GM23338 (cell line): ENCODE data around the gene DST.

Experiments
- CREB1 ChIP-seq: fragments of 250-450 bp; sonication (Bioruptor Pico); IDR thresholded peaks from 2 replicates; pipeline ENCODE4 v1.5.0; 2020; ENCODE audit warnings: low read depth, mild to moderate bottlenecking, moderate library complexity
- EZH2 ChIP-seq: fragments of 200-600 bp; sonication (generic); IDR thresholded peaks from one replicate; pipeline ENCODE4 v1.8.0; 2017; ENCODE audit warnings: antibody characterized with exemption, mild to moderate bottlenecking, low read depth; ENCODE audit not compliant: unreplicated experiment
- EZH2phosphoT487 ChIP-seq: fragments of 200-600 bp; sonication (generic); IDR thresholded peaks from one replicate; pipeline ENCODE4 v1.8.1; 2018; ENCODE audit warnings: antibody characterized with exemption; ENCODE audit not compliant: unreplicated experiment
- JUNB ChIP-seq: IDR thresholded peaks from one replicate; pipeline ENCODE4 v1.6.1; 2016; ENCODE audit warnings: antibody characterized with exemption; ENCODE audit not compliant: unreplicated experiment
- POLR2AphosphoS5 ChIP-seq: IDR thresholded peaks from 2 replicates; pipeline ENCODE4 v1.6.1; 2016; ENCODE audit warnings: antibody characterized with exemption, low read depth
- STAT1 ChIP-seq: IDR thresholded peaks from one replicate; pipeline ENCODE4 v1.6.1; 2016; ENCODE audit warnings: antibody characterized with exemption; ENCODE audit not compliant: unreplicated experiment
- ZNF114 ChIP-seq: fragments of 250-450 bp; sonication (Bioruptor Pico); IDR thresholded peaks from 2 replicates; pipeline ENCODE4 v1.5.0; 2020; ENCODE audit warnings: mild to moderate bottlenecking, moderate library complexity
- TF ChIP-seq, protein P1 (sequence below), 2 experiments: fragments of 200-600 bp in 1 of 2; sonication (generic) in 1 of 2; conservative IDR thresholded peaks; 2 replicates each; pipeline versions ENCODE4 v1.5.1 to v1.6.1; 2016 to 2017; ENCODE audit warnings: antibody characterized with exemption in 2 of 2, low read depth in 2 of 2, mild to moderate bottlenecking in 2 of 2, moderate library complexity in 1 of 2
- TF ChIP-seq, protein P2 (sequence below): IDR thresholded peaks from one replicate; pipeline ENCODE4 v1.6.1; 2018; ENCODE audit warnings: antibody characterized with exemption; ENCODE audit not compliant: unreplicated experiment

- TF ChIP-seq, protein P1, sequence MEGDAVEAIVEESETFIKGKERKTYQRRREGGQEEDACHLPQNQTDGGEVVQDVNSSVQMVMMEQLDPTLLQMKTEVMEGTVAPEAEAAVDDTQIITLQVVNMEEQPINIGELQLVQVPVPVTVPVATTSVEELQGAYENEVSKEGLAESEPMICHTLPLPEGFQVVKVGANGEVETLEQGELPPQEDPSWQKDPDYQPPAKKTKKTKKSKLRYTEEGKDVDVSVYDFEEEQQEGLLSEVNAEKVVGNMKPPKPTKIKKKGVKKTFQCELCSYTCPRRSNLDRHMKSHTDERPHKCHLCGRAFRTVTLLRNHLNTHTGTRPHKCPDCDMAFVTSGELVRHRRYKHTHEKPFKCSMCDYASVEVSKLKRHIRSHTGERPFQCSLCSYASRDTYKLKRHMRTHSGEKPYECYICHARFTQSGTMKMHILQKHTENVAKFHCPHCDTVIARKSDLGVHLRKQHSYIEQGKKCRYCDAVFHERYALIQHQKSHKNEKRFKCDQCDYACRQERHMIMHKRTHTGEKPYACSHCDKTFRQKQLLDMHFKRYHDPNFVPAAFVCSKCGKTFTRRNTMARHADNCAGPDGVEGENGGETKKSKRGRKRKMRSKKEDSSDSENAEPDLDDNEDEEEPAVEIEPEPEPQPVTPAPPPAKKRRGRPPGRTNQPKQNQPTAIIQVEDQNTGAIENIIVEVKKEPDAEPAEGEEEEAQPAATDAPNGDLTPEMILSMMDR (conservative IDR thresholded peaks at IDR 0.05; ENCODE audit: low read depth in 2 of 2), result no peak
- TF ChIP-seq EZH2phosphoT487, result no peak
- TF ChIP-seq EZH2, result no peak
- no peak for TF ChIP-seq CREB1 (CRISPR knock-in tag)
- TF ChIP-seq JUNB, result no peak
- no peak for TF ChIP-seq POLR2AphosphoS5
- TF ChIP-seq, protein P2, sequence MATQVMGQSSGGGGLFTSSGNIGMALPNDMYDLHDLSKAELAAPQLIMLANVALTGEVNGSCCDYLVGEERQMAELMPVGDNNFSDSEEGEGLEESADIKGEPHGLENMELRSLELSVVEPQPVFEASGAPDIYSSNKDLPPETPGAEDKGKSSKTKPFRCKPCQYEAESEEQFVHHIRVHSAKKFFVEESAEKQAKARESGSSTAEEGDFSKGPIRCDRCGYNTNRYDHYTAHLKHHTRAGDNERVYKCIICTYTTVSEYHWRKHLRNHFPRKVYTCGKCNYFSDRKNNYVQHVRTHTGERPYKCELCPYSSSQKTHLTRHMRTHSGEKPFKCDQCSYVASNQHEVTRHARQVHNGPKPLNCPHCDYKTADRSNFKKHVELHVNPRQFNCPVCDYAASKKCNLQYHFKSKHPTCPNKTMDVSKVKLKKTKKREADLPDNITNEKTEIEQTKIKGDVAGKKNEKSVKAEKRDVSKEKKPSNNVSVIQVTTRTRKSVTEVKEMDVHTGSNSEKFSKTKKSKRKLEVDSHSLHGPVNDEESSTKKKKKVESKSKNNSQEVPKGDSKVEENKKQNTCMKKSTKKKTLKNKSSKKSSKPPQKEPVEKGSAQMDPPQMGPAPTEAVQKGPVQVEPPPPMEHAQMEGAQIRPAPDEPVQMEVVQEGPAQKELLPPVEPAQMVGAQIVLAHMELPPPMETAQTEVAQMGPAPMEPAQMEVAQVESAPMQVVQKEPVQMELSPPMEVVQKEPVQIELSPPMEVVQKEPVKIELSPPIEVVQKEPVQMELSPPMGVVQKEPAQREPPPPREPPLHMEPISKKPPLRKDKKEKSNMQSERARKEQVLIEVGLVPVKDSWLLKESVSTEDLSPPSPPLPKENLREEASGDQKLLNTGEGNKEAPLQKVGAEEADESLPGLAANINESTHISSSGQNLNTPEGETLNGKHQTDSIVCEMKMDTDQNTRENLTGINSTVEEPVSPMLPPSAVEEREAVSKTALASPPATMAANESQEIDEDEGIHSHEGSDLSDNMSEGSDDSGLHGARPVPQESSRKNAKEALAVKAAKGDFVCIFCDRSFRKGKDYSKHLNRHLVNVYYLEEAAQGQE, result no peak
- TF ChIP-seq STAT1, result no peak
- no peak for TF ChIP-seq ZNF114 (CRISPR knock-in tag)
These were observed 127.4 kb downstream of the DST start for GRCh38 chr6:56515081-56515905.
